Activated CD4-positive, alpha-beta T cell treated with anti-CD3 and anti-CD28 coated beads, Interleukin-2, amount 10 ng/mL, durations not matched to agents 24 days and 14 days (primary cell): ENCODE measurements around the gene NDE1. TPM values are rescaled to one million over a fixed set of nuclear protein-coding genes. Genes with fewer than 3 reads are reported as not detected.
A peak's percentile ranks its signal among the peaks of the same experiment; 100 is the strongest.
"Not testable (repeated sequence)": the region's sequence is repeated elsewhere in the genome, so short reads cannot be mapped to it uniquely, and the experiment has no call there.

Source experiments
- DNase-seq: peaks from one replicate; pipeline ENCODE4 v3.0.0; 2022
- H3K27ac Mint-ChIP-seq: one replicate; pipeline ENCODE4 v1.8.0; 2022; ENCODE audit warnings: mild to moderate bottlenecking, mixed read lengths
- H3K27me3 Mint-ChIP-seq: one replicate; pipeline ENCODE4 v1.8.0; 2022; ENCODE audit warnings: mixed read lengths
- H3K36me3 Mint-ChIP-seq: one replicate; pipeline ENCODE4 v1.8.0; 2022; ENCODE audit warnings: low read depth, mild to moderate bottlenecking, mixed read lengths
- H3K4me1 Mint-ChIP-seq: one replicate; pipeline ENCODE4 v1.8.0; 2021; ENCODE audit warnings: mixed read lengths
- H3K4me3 Mint-ChIP-seq: one replicate; pipeline ENCODE4 v1.8.0; 2022; ENCODE audit warnings: mild to moderate bottlenecking, moderate library complexity, mixed read lengths
- H3K9me3 Mint-ChIP-seq: one replicate; pipeline ENCODE4 v1.8.0; 2021; ENCODE audit warnings: mixed read lengths
- intact Hi-C: fragments of 100-400 bp; cut with micrococcal nuclease; formaldehyde crosslinking; loops from one replicate; pipeline ENCODE4 v1.15.1; 2023
- total RNA-seq: library from RNA; stranded (reverse); gene quantifications from 2 replicates; pipeline ENCODE4 v1.2.3, GENCODE V29; 2022

NDE1 gene
- total RNA-seq, 1 donor from 2014 or later = 85.4 TPM

DNA sequence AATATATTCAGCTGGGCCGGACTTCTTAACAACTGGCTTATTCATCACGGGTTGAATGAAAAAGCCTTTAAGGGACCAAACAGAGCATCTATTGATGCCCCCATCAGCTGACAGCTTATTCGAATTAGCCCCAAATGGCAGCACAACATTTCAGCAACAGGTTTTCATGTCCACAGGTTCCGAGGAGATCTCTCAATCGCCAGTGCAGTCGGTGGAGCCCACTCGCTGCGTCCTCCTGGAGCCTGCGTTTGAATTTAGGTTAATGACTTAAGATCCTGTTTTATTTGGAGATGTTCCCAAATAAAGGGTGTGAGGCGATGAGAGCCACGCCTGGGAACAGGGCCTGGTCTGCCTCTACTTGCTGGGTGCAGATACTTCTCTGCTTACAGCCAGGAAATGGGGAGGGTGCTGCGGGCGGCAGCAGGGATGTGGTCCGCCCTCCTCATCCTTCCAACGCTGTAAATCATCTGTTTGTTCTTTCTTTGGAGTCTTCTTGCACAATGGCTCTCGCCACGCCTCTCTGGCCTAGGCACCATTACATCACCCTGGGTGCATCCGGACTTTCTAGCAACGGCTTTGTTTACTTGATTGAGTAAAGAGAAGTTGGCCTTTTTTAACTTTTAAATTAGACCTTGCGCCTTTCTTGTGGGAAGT is 22.6 kb downstream of the NDE1 start:
- Mint-ChIP-seq H3K4me3 (peak overlapping the region; percentile 66), H3K9me3 (no peaks in the 10 kb centered on the region), H3K27ac (peak overlapping the region; percentile 90), H3K36me3 (peaks cover 48% of the 10 kb centered on the region), H3K27me3 (no peaks in the 10 kb centered on the region), H3K4me1 (peaks cover 47% of the 10 kb centered on the region)
- DNase-seq = peak; percentile 96
- intact Hi-C loops = loop anchor here (2.0 kb wide), 1 partner anchor 22 kb away; the partner anchor contains the start of gene NDE1

DNA sequence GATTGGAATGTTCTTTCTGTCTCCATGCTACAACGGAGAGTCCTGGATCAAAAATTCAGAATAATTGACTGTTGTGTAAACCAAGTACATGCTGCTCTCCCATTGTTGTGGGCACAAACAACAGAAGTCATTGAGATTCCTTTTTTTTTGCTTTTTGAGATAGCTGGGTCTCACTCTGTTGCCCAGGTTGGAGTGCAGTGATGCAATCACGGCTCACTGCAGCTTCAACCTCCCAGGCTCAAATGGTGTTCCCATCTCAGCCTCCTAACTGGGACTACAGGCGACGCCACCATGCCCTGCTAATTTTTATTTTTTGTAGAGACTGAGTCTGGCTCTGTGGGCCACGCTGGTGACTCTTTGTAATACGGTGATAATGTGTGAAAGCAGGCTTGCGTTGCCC is 24.5 kb downstream of the NDE1 start:
- DNase-seq = no peak
- H3K36me3 Mint-ChIP-seq = peaks cover 52% of the 10 kb centered on the region
- H3K27me3 Mint-ChIP-seq = no peaks in the 10 kb centered on the region
- intact Hi-C loops = no loop called here
- H3K27ac Mint-ChIP-seq = peak overlapping the region; percentile 90
- no peaks in the 10 kb centered on the region for H3K9me3 Mint-ChIP-seq
- no peak overlapping the region for H3K4me3 Mint-ChIP-seq
- peaks cover 48% of the 10 kb centered on the region for H3K4me1 Mint-ChIP-seq

DNA sequence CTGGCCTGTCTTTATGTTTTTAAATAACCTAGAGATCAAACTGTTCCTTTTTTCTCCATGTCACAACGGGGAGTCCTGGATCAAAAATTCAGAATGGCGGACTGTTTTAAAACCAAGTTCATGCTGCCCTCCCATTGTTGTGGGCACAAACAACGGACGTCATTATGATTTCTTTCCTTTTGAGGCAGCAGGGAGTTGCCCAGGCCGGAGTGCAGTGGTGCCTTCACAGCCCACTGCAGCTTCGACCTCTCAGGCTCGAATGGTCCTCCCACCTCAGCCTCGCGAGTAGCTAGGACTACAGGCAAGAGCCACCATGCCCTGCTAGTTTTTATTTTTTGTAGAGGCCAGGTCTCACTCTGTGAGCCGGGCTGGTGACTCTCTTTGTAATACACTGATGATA is 26.5 kb downstream of the NDE1 start:
- no peak overlapping the region for H3K4me3 Mint-ChIP-seq
- H3K4me1 Mint-ChIP-seq = peaks cover 43% of the 10 kb centered on the region
- no peak for DNase-seq
- H3K27me3 Mint-ChIP-seq = no peaks in the 10 kb centered on the region
- peak overlapping the region; percentile 57 for H3K27ac Mint-ChIP-seq
- no peaks in the 10 kb centered on the region for H3K9me3 Mint-ChIP-seq
- peaks cover 50% of the 10 kb centered on the region for H3K36me3 Mint-ChIP-seq
- intact Hi-C loops = no loop called here

DNA sequence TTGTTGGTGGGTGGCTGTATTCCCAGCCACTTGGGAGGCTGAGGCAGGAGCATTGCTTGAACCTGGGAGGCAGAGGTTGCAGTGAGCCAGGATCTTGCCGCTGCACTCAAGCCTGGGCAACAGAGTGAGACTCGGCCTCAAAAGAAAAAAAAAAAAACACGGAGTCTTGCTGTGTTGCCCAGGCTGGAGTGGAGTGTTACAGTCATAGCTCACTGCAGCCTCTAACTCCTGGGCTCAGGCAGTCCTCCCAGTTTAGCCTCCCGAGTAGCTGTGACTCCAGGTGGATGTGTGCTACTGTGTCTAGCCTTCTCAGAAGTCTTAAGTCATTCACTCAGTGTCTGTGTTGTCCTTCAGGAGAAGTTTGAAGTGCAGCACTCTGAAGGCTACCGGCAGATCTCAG is 27.4 kb downstream of the NDE1 start:
- Mint-ChIP-seq H3K27ac (no peak overlapping the region), H3K4me3 (no peak overlapping the region), H3K9me3 (no peaks in the 10 kb centered on the region), H3K27me3 (no peaks in the 10 kb centered on the region), H3K4me1 (peaks cover 38% of the 10 kb centered on the region), H3K36me3 (peaks cover 53% of the 10 kb centered on the region)
- intact Hi-C loops = no loop called here
- no peak for DNase-seq

DNA sequence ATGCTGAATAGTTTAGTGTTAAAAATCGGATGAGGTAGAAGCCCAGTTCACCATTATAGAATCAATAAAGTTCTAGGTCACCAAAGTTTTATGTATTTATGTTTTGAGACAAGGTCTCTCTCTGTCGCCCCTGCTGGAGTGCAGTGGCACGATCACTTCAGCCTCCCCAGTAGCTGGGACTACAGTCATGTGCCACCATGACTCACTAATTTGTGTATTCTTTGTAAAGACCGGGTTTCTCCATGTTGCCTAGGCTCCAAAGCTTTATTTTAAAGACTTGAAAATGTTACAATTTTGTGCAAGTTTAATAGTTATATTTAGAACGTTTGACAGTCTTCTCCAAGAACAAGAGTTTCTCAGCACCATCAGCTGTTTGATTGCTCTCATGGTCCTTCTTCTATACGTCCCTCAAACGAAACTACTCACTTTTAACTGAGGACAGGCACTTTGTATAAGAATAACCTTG is 32.1 kb downstream of the NDE1 start:
- H3K9me3 Mint-ChIP-seq = no peaks in the 10 kb centered on the region
- H3K27ac Mint-ChIP-seq = no peak overlapping the region
- H3K4me3 Mint-ChIP-seq = no peak overlapping the region
- H3K27me3 Mint-ChIP-seq = no peaks in the 10 kb centered on the region
- peak; percentile 78 for DNase-seq
- intact Hi-C loops = loop anchor here (5.0 kb wide), 1 partner anchor 40 kb away; the partner anchor contains the start of gene MARF1
- peaks cover 12% of the 10 kb centered on the region for H3K4me1 Mint-ChIP-seq
- peaks cover 51% of the 10 kb centered on the region for H3K36me3 Mint-ChIP-seq

DNA sequence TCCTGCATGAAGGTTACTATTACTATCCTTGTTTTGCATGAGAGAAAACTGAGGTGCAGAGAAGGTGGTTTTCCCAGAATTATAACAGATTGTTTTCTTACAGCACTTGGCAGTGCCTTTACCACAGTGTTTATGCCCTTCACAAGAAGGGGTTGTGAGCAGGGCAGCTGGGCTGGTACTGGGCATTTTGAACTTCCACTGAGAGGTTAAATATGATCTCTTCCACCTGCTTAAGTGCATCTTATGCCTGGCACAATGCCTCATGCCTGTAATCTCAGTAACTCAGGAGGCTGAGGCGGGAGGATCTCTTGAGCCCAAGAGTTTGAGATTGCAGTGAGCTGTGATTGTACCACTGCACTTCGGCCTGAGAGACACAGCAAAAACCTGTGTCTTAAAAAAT is 36.2 kb downstream of the NDE1 start:
- intact Hi-C loops = no loop called here
- H3K36me3 Mint-ChIP-seq = peaks cover 59% of the 10 kb centered on the region
- no peaks in the 10 kb centered on the region for H3K27me3 Mint-ChIP-seq
- H3K9me3 Mint-ChIP-seq = no peaks in the 10 kb centered on the region
- H3K4me3 Mint-ChIP-seq = no peak overlapping the region
- no peak overlapping the region for H3K27ac Mint-ChIP-seq
- H3K4me1 Mint-ChIP-seq = peaks cover 4% of the 10 kb centered on the region
- DNase-seq = no peak

DNA sequence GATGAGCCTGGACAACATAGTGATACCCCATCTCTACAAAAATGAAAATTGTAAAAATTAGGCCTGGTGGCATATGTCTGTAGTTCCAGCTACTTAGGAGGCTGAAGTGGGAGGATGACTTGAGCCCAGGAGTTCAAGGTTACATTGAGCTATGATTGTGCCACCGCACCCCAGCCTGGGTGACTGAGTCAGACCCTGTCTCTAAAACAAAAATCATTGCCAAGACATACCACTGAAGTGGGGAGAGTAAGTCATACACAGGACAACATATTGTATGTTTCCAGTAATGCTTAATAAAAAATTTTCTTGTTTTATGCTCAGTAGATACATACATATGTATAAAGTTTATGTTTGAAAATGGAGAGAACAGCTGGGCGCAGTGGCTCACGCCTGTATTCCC is 39.2 kb downstream of the NDE1 start:
- Mint-ChIP-seq H3K4me3 (no peak overlapping the region), H3K36me3 (peaks cover 73% of the 10 kb centered on the region), H3K9me3 (no peaks in the 10 kb centered on the region), H3K27me3 (no peaks in the 10 kb centered on the region), H3K27ac (no peak overlapping the region), H3K4me1 (no peaks in the 10 kb centered on the region)
- intact Hi-C loops = no loop called here
- DNase-seq = no peak

DNA sequence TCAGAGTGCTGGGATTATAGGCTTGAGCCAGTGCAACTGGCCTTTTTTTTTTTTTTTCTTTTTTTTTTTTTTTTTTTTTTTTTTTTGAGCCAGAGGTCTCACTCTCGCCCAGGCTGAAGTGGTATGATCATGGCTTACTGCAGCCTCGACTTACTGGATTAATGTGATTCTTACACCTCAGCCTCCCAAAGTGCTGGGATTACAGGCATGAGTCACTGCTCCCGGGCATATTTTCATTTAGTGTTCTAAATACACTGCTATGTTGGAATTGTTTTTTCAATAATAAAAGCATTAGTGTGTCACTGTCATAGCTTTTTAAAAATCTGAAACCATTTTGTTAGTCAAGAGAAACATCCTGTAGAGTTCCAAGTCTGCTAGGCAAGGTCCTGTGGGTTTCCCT is 40.3 kb downstream of the NDE1 start:
- Mint-ChIP-seq H3K36me3 (peaks cover 74% of the 10 kb centered on the region), H3K4me1 (no peaks in the 10 kb centered on the region), H3K4me3 (no peak overlapping the region), H3K9me3 (no peaks in the 10 kb centered on the region), H3K27me3 (no peaks in the 10 kb centered on the region), H3K27ac (no peak overlapping the region)
- intact Hi-C loops = no loop called here
- no peak for DNase-seq

DNA sequence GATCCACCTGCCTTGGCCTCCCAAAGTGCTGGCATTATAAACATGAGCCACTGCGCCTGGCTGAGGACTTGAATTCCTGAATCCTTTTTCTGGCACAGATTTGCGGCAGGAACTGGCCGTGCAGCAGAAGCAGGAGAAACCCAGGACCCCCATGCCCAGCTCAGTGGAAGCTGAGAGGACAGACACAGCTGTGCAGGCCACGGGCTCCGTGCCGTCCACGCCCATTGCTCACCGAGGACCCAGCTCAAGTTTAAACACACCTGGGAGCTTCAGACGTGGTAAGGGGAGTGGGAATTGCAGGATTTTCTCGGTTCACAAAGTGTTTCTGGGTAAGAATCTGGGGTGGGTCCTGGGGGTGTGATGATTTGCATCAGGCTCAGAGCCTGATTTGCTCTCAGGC is 41.0 kb downstream of the NDE1 start:
- DNase-seq = no peak
- no peaks in the 10 kb centered on the region for H3K4me1 Mint-ChIP-seq
- peaks cover 75% of the 10 kb centered on the region for H3K36me3 Mint-ChIP-seq
- no peak overlapping the region for H3K4me3 Mint-ChIP-seq
- no peak overlapping the region for H3K27ac Mint-ChIP-seq
- intact Hi-C loops = no loop called here
- no peaks in the 10 kb centered on the region for H3K9me3 Mint-ChIP-seq
- no peaks in the 10 kb centered on the region for H3K27me3 Mint-ChIP-seq

DNA sequence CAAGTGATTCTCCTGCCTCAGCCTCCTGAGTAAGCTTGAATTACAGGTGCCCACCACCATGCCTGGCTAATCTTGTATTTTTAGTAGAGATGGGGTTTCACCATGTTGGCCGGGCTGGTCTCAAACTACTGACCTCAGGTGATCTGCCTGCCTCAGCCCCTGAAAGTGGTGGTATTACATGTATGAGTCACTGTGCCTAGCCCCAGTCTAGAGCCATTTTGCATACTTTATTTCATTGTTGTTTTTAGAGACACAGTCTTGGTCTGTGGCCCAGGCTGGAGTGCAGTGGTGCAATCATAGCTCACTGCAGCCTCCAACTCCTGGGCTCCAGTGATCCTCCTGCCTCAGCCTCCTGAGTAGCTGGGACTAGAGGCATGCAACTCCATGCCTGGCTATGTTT is 42.5 kb downstream of the NDE1 start:
- H3K4me1 Mint-ChIP-seq, H3K9me3 Mint-ChIP-seq, intact Hi-C loops, H3K4me3 Mint-ChIP-seq, H3K27me3 Mint-ChIP-seq, DNase-seq: not testable (repeated sequence)
- Mint-ChIP-seq H3K27ac (peak overlapping the region; percentile 15), H3K36me3 (peaks cover 80% of the 10 kb centered on the region)

DNA sequence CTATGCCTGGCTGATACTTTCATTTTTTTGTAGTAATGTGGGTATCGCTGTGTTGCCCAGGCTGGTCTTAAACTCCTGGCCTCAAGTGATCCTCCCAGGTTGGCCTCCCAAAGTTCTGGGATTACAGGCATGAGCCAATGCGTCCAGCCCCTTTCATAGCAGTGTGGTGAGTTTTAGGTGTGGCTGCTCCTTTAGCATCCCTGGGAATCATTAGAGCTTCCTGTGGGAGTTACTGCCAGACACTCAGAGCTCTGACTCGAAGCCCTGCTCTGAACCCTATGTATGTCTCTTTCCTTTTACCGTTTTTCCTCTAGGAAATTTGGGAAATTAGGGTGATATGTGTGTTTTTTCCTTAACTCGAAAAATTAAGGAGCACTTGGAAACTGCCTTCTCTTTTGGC is 44.5 kb downstream of the NDE1 start:
- DNase-seq = no peak
- no peaks in the 10 kb centered on the region for H3K9me3 Mint-ChIP-seq
- H3K27ac Mint-ChIP-seq = no peak overlapping the region
- H3K27me3 Mint-ChIP-seq = no peaks in the 10 kb centered on the region
- H3K4me1 Mint-ChIP-seq = no peaks in the 10 kb centered on the region
- peaks cover 76% of the 10 kb centered on the region for H3K36me3 Mint-ChIP-seq
- intact Hi-C loops = no loop called here
- H3K4me3 Mint-ChIP-seq = no peak overlapping the region

DNA sequence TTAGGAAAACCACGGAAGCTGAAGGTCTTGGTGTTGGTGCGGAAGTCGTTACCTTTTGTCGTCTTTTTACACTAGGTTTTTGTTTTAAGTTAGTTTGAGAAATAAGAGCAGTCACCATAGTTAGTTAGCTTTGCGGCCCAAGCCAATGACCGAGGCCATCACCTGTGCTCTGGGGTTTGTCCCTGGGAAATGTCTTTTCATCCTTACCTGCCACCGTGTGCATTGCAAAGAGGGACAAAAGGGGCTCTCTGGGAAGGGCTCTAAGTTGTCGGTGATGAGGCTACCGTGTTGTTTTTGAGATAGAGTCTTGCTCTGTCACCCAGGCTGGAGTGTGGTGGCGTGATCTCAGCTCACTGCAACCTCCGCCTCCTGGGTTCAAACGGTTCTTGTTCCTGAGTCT is 49.8 kb downstream of the NDE1 start:
- no peak overlapping the region for H3K4me3 Mint-ChIP-seq
- H3K36me3 Mint-ChIP-seq = peaks cover 65% of the 10 kb centered on the region
- no peaks in the 10 kb centered on the region for H3K9me3 Mint-ChIP-seq
- H3K27me3 Mint-ChIP-seq = no peaks in the 10 kb centered on the region
- intact Hi-C loops = loop anchor here (5.0 kb wide), 2 partner anchors 48 to 63 kb away; partner anchors contain the start of gene NDE1
- H3K4me1 Mint-ChIP-seq = peaks cover 13% of the 10 kb centered on the region
- no peak for DNase-seq
- no peak overlapping the region for H3K27ac Mint-ChIP-seq

DNA sequence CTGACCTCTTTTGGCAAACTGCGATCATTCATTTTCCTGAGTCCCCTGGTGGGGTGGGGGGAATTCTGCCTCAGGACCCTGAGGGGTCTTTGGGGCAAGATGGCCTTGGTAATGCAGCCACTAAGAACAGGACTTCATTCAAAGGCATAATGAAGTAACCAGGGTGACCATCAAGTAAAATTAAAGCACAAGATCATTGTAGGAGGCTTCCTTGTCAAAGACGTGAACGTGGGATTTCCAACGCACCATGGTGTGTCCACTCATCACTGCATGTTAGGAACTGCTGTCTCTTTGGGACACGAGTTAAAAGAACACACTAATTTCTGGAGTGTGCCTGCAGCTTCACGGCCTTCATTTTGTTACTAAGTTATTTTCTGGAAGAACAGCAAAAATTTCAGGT is 51.3 kb downstream of the NDE1 start:
- Mint-ChIP-seq H3K27ac (no peak overlapping the region), H3K9me3 (no peaks in the 10 kb centered on the region), H3K36me3 (peaks cover 63% of the 10 kb centered on the region), H3K4me3 (no peak overlapping the region), H3K27me3 (no peaks in the 10 kb centered on the region), H3K4me1 (peaks cover 13% of the 10 kb centered on the region)
- intact Hi-C loops = loop anchor here (5.0 kb wide), 2 partner anchors 49 to 64 kb away; partner anchors contain the start of gene NDE1
- no peak for DNase-seq

DNA sequence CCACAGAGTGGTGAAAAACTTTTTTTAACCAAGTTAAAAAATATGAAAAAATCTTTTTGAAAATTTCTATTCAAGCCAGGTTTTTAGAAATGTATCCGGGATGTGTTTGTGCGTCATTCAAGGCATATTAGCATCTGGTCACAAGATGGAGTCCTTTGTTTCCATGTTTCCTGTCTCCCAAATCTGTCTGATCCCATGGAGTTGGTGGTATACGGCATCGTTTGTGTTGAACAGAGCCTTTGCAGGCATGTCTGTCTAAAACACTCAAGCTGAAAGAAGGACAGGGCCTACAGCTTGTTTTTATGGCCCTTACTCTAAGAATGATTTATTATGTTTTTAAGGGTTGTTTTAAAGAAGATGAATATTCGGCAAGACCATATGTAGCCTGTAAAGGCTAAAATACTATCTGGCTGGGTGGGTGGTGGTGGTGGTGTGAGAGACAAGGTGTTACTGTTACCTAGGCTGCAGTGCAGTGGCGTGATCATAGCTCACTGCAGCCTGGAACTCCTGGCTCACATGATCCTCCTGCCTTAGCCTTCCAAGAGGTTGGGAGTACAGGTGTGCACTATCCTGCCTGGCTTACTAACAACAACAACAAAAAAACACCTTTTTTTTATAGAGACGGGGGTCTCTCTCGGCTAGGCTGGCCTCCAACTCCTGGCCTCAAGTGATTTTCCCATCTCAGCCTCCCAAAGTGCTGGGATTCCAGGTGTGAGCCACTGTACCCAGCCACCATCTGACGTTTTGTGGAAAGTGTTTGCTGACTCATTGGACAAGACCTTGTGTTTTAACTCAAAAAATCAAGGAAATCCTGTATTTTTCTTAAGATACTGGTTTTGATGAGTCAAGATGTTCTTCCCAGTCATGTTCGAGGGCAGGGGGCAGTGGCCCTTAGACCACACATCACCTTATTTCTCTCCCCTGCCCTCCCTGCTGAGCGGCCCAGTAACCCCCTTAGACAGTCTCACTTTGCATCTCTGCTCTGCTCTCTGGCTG is 52.2 kb downstream of the NDE1 start:
- no peak overlapping the region for H3K4me3 Mint-ChIP-seq

More for the DNA sequence above, 52.2 kb downstream of the NDE1 start:
- intact Hi-C loops = loop anchor here (5.0 kb wide), 2 partner anchors 50 to 65 kb away; partner anchors contain the start of gene NDE1
- Mint-ChIP-seq H3K27ac (peak overlapping the region; percentile 29), H3K36me3 (peaks cover 54% of the 10 kb centered on the region), H3K9me3 (no peaks in the 10 kb centered on the region), H3K27me3 (no peaks in the 10 kb centered on the region), H3K4me1 (peaks cover 13% of the 10 kb centered on the region)
- DNase-seq = no peak
